KMS-11 (cell line): Measurements from ENCODE around the gene PTGER2.

Experiments
- H2AFZ ChIP-seq: fragments of 200-600 bp; sonication (generic); 2 replicates; pipeline ENCODE4 v1.6.1; 2016; ENCODE audit warnings: antibody characterized with exemption, mixed run types, low read depth
- H3K27ac ChIP-seq: fragments of 200-600 bp; sonication (generic); 2 replicates; pipeline ENCODE4 v1.6.1; 2016; ENCODE audit warnings: mild to moderate bottlenecking, mixed run types
- H3K27me3 ChIP-seq: fragments of 200-600 bp; sonication (generic); 2 replicates; pipeline ENCODE4 v1.6.1; 2017; ENCODE audit warnings: mild to moderate bottlenecking, low read depth, mixed run types, moderate library complexity; ENCODE audit not compliant: insufficient read depth
- H3K36me3 ChIP-seq: fragments of 200-600 bp; sonication (generic); 2 replicates; pipeline ENCODE4 v1.6.1; 2017; ENCODE audit warnings: mild to moderate bottlenecking, mixed run types; ENCODE audit not compliant: insufficient read depth
- H3K4me1 ChIP-seq: fragments of 200-600 bp; sonication (generic); 2 replicates; pipeline ENCODE4 v1.6.1; 2016; ENCODE audit warnings: mild to moderate bottlenecking, low read depth, mixed run types; ENCODE audit not compliant: poor library complexity, severe bottlenecking
- H3K4me2 ChIP-seq: fragments of 200-600 bp; sonication (generic); 2 replicates; pipeline ENCODE4 v1.7.0; 2016; ENCODE audit warnings: mild to moderate bottlenecking, mixed run types
- H3K4me3 ChIP-seq: fragments of 200-600 bp; sonication (generic); IDR thresholded peaks from 2 replicates; pipeline ENCODE4 v1.6.1; 2017; ENCODE audit warnings: low read depth, low read length, mixed read lengths; ENCODE audit not compliant: insufficient read depth
- H3K79me2 ChIP-seq: fragments of 200-600 bp; sonication (generic); 2 replicates; pipeline ENCODE4 v1.6.1; 2016; ENCODE audit warnings: low read depth, mixed run types; ENCODE audit not compliant: insufficient read depth
- H3K9ac ChIP-seq: fragments of 200-600 bp; sonication (generic); 2 replicates; pipeline ENCODE4 v1.6.1; 2016; ENCODE audit warnings: mild to moderate bottlenecking, mixed run types
- H4K20me1 ChIP-seq: fragments of 200-600 bp; sonication (generic); 2 replicates; pipeline ENCODE4 v1.6.1; 2016; ENCODE audit warnings: mild to moderate bottlenecking, mixed run types; ENCODE audit not compliant: insufficient read depth
- TF ChIP-seq, protein P1 (sequence below): fragments of 200-600 bp; sonication (generic); conservative IDR thresholded peaks from 2 replicates; pipeline ENCODE4 v1.6.1; 2017; ENCODE audit warnings: low read depth, mild to moderate bottlenecking, antibody characterized with exemption, low read length, moderate library complexity, mixed read lengths

The PTGER2 gene

DNA sequence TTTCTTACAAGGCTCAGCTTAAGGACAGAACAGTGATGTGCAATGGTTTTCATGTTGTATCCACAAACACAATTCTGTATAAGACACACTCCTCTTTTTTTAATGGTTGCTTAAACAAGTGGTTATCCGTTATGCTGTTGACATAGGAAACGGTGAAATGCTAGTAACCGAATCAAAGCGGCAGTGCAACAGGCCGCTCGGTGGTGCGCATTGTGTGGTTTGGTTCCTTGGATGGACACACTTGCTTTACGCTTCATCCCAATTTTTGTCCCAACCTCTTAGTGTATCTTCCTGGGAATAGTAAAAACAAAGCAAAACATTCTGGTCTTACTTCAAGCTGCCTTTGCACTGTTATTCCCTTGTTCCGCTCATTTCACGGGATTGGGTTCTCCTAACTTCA lies 650 bp upstream of the PTGER2 start:
- Histone ChIP-seq H3K4me2 (no peak overlapping the region), H4K20me1 (no peaks in the 10 kb centered on the region), H3K4me3 (no peak overlapping the region), H3K4me1 (peaks cover 18% of the 10 kb centered on the region), H3K36me3 (no peaks in the 10 kb centered on the region), H3K9ac (no peak overlapping the region), H2AFZ (no peak overlapping the region), H3K27me3 (no peaks in the 10 kb centered on the region), H3K27ac (no peak overlapping the region), H3K79me2 (no peaks in the 10 kb centered on the region)
- TF ChIP-seq, protein P1, sequence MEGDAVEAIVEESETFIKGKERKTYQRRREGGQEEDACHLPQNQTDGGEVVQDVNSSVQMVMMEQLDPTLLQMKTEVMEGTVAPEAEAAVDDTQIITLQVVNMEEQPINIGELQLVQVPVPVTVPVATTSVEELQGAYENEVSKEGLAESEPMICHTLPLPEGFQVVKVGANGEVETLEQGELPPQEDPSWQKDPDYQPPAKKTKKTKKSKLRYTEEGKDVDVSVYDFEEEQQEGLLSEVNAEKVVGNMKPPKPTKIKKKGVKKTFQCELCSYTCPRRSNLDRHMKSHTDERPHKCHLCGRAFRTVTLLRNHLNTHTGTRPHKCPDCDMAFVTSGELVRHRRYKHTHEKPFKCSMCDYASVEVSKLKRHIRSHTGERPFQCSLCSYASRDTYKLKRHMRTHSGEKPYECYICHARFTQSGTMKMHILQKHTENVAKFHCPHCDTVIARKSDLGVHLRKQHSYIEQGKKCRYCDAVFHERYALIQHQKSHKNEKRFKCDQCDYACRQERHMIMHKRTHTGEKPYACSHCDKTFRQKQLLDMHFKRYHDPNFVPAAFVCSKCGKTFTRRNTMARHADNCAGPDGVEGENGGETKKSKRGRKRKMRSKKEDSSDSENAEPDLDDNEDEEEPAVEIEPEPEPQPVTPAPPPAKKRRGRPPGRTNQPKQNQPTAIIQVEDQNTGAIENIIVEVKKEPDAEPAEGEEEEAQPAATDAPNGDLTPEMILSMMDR, result no peak

DNA sequence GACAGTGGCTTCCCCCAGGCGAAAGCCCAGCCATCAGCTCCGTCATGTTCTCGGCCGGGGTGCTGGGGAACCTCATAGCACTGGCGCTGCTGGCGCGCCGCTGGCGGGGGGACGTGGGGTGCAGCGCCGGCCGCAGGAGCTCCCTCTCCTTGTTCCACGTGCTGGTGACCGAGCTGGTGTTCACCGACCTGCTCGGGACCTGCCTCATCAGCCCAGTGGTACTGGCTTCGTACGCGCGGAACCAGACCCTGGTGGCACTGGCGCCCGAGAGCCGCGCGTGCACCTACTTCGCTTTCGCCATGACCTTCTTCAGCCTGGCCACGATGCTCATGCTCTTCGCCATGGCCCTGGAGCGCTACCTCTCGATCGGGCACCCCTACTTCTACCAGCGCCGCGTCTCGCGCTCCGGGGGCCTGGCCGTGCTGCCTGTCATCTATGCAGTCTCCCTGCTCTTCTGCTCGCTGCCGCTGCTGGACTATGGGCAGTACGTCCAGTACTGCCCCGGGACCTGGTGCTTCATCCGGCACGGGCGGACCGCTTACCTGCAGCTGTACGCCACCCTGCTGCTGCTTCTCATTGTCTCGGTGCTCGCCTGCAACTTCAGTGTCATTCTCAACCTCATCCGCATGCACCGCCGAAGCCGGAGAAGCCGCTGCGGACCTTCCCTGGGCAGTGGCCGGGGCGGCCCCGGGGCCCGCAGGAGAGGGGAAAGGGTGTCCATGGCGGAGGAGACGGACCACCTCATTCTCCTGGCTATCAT lies 663 bp downstream of the PTGER2 start:
- TF ChIP-seq, protein P1, result no peak
- H3K79me2 ChIP-seq, result no peaks in the 10 kb centered on the region
- H3K27me3 ChIP-seq, result no peaks in the 10 kb centered on the region
- no peak overlapping the region for H3K4me2 ChIP-seq
- no peak overlapping the region for H3K9ac ChIP-seq
- no peaks in the 10 kb centered on the region for H4K20me1 ChIP-seq
- peaks cover 18% of the 10 kb centered on the region for H3K4me1 ChIP-seq
- no peaks in the 10 kb centered on the region for H3K36me3 ChIP-seq
- no peak overlapping the region for H3K27ac ChIP-seq
- H2AFZ ChIP-seq, result no peak overlapping the region
- no peak overlapping the region for H3K4me3 ChIP-seq

DNA sequence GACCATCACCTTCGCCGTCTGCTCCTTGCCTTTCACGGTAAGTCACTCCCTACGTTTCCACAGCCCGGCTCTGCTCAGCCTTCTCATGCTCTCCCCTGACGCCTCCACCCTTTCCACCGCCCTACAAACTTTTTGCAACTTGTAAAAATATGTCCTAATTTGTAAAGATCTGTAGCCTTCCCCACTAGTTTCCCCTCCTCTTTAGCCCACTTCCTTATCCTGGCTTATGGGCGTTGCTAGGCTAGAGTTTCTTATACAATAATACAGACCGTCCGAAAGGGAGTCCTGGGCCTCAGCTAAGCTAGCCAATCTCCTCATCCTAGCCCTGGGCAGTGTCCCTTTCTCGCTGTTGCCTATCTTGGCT lies 1.2 kb downstream of the PTGER2 start:
- no peak overlapping the region for H3K4me3 ChIP-seq
- H3K79me2 ChIP-seq, result no peaks in the 10 kb centered on the region
- H3K9ac ChIP-seq, result no peak overlapping the region
- H3K4me2 ChIP-seq, result no peak overlapping the region
- no peak overlapping the region for H2AFZ ChIP-seq
- no peaks in the 10 kb centered on the region for H4K20me1 ChIP-seq
- no peaks in the 10 kb centered on the region for H3K36me3 ChIP-seq
- no peak overlapping the region for H3K27ac ChIP-seq
- no peaks in the 10 kb centered on the region for H3K27me3 ChIP-seq
- peaks cover 18% of the 10 kb centered on the region for H3K4me1 ChIP-seq
- TF ChIP-seq, protein P1, result no peak

DNA sequence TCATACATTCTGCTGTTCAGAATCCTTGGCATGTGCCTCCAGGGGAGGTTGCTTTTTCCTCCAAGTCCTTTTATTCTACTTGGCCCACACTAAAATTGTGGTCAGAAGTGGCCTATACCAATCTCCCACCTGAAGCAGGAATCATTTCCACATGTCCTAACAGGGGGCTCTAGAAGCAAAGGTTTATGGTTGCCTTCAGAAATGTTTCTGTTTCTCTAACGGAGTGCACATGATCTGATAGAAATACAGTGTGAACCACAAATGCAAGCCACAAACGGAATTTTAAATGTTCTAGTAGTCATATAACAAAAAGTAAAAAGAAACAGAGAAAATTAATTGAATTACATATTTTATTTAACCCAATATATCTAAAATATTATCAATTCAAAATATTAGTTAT lies 4.0 kb downstream of the PTGER2 start:
- no peaks in the 10 kb centered on the region for H3K4me1 ChIP-seq

More for the DNA sequence above, 4.0 kb downstream of the PTGER2 start:
- Histone ChIP-seq H3K4me3 (no peak overlapping the region), H3K27ac (no peak overlapping the region), H3K9ac (no peak overlapping the region), H4K20me1 (no peaks in the 10 kb centered on the region), H3K27me3 (no peaks in the 10 kb centered on the region), H3K79me2 (no peaks in the 10 kb centered on the region), H2AFZ (no peak overlapping the region), H3K36me3 (no peaks in the 10 kb centered on the region), H3K4me2 (no peak overlapping the region)
- TF ChIP-seq, protein P1, result no peak
